GM23338 (cell line): ENCODE results near the gene ZNF460. TPM values are rescaled to one million over a fixed set of nuclear protein-coding genes. Genes with fewer than 3 reads are reported as not detected.

ENCODE experiments used
- ATAC-seq: fragments of 200-7000 bp; cut with Tn5 transposase; 3 replicates; pipeline ENCODE4 v1.9.1; 2020
- DNase-seq: peaks from one replicate; pipeline ENCODE4 v3.0.0-alpha.2; 2015; ENCODE audit warnings: low spot score
- H2AFZ ChIP-seq: fragments of 200-600 bp; sonication (generic); 2 replicates; pipeline ENCODE4 v1.8.0; 2016; ENCODE audit warnings: antibody characterized with exemption, mild to moderate bottlenecking, moderate library complexity
- H3F3A ChIP-seq: fragments of 200-600 bp; sonication (generic); replicated peaks from 2 replicates; pipeline ENCODE4 v1.8.0; 2017; ENCODE audit warnings: antibody characterized with exemption, mixed run types, low read depth
- H3K27ac ChIP-seq: fragments of 200-600 bp; sonication (generic); 2 replicates; pipeline ENCODE4 v1.6.1; 2016; ENCODE audit warnings: low read depth
- H3K27me3 ChIP-seq: fragments of 200-600 bp; sonication (generic); 2 replicates; pipeline ENCODE4 v1.8.0; 2016; ENCODE audit warnings: mild to moderate bottlenecking, mixed run types, moderate library complexity; ENCODE audit not compliant: insufficient read depth
- H3K36me3 ChIP-seq: fragments of 200-600 bp; sonication (generic); 2 replicates; pipeline ENCODE4 v1.8.0; 2016; ENCODE audit warnings: mild to moderate bottlenecking; ENCODE audit not compliant: insufficient read depth
- H3K4me1 ChIP-seq: fragments of 200-600 bp; sonication (generic); 2 replicates; pipeline ENCODE4 v1.8.0; 2016; ENCODE audit warnings: mild to moderate bottlenecking, moderate library complexity; ENCODE audit not compliant: insufficient read depth
- H3K4me2 ChIP-seq: fragments of 200-600 bp; sonication (generic); 2 replicates; pipeline ENCODE4 v1.7.1; 2017; ENCODE audit warnings: mixed run types
- H3K4me3 ChIP-seq: fragments of 200-600 bp; sonication (generic); 2 replicates; pipeline ENCODE4 v1.6.1; 2016; ENCODE audit warnings: mixed run types
- H3K79me2 ChIP-seq: fragments of 200-600 bp; sonication (generic); replicated peaks from 2 replicates; pipeline ENCODE4 v1.8.0; 2017; ENCODE audit warnings: mild to moderate bottlenecking; ENCODE audit not compliant: insufficient read depth
- H3K9me2 ChIP-seq: fragments of 200-600 bp; sonication (generic); 2 replicates; pipeline ENCODE4 v1.8.0; 2017; ENCODE audit not compliant: insufficient read depth
- H4K20me1 ChIP-seq: fragments of 200-600 bp; sonication (generic); replicated peaks from 2 replicates; pipeline ENCODE4 v1.8.0; 2017; ENCODE audit warnings: mild to moderate bottlenecking; ENCODE audit not compliant: insufficient read depth
- H3K27ac Mint-ChIP-seq: 2 replicates; pipeline ENCODE4 v1.8.0; 2020; ENCODE audit warnings: inconsistent platforms, mild to moderate bottlenecking, moderate library complexity, mixed read lengths
- H3K27me3 Mint-ChIP-seq: 3 replicates; pipeline ENCODE4 v1.8.0; 2022; ENCODE audit warnings: low read depth, mild to moderate bottlenecking, moderate library complexity, mixed read lengths, inconsistent platforms; ENCODE audit not compliant: insufficient read depth, poor library complexity
- H3K36me3 Mint-ChIP-seq: 3 replicates; pipeline ENCODE4 v1.8.0; 2021; ENCODE audit warnings: low read depth, mild to moderate bottlenecking, inconsistent platforms, moderate library complexity, mixed read lengths
- H3K4me1 Mint-ChIP-seq: 3 replicates; pipeline ENCODE4 v1.8.0; 2020; ENCODE audit warnings: mild to moderate bottlenecking, inconsistent platforms, mixed read lengths
- H3K4me3 Mint-ChIP-seq: 3 replicates; pipeline ENCODE4 v1.8.0; 2021; ENCODE audit warnings: moderate library complexity, mild to moderate bottlenecking, inconsistent platforms, mixed read lengths
- H3K9me3 Mint-ChIP-seq: 3 replicates; pipeline ENCODE4 v1.8.0; 2020; ENCODE audit warnings: moderate library complexity, mild to moderate bottlenecking, inconsistent platforms, mixed read lengths
- CREB1 ChIP-seq: fragments of 250-450 bp; sonication (Bioruptor Pico); IDR thresholded peaks from 2 replicates; pipeline ENCODE4 v1.5.0; 2020; ENCODE audit warnings: low read depth, mild to moderate bottlenecking, moderate library complexity
- EZH2 ChIP-seq: fragments of 200-600 bp; sonication (generic); IDR thresholded peaks from one replicate; pipeline ENCODE4 v1.8.0; 2017; ENCODE audit warnings: antibody characterized with exemption, mild to moderate bottlenecking, low read depth; ENCODE audit not compliant: unreplicated experiment
- EZH2phosphoT487 ChIP-seq: fragments of 200-600 bp; sonication (generic); IDR thresholded peaks from one replicate; pipeline ENCODE4 v1.8.1; 2018; ENCODE audit warnings: antibody characterized with exemption; ENCODE audit not compliant: unreplicated experiment
- JUNB ChIP-seq: IDR thresholded peaks from one replicate; pipeline ENCODE4 v1.6.1; 2016; ENCODE audit warnings: antibody characterized with exemption; ENCODE audit not compliant: unreplicated experiment
- NANOG ChIP-seq: IDR thresholded peaks from 2 replicates; pipeline ENCODE4 v1.6.1; 2016; ENCODE audit warnings: antibody characterized with exemption, borderline replicate concordance
- POLR2AphosphoS5 ChIP-seq: IDR thresholded peaks from 2 replicates; pipeline ENCODE4 v1.6.1; 2016; ENCODE audit warnings: antibody characterized with exemption, low read depth
- STAT1 ChIP-seq: IDR thresholded peaks from one replicate; pipeline ENCODE4 v1.6.1; 2016; ENCODE audit warnings: antibody characterized with exemption; ENCODE audit not compliant: unreplicated experiment
- ZNF114 ChIP-seq: fragments of 250-450 bp; sonication (Bioruptor Pico); IDR thresholded peaks from 2 replicates; pipeline ENCODE4 v1.5.0; 2020; ENCODE audit warnings: mild to moderate bottlenecking, moderate library complexity
- ZNF331 ChIP-seq: fragments of 250-450 bp; sonication (Bioruptor Pico); IDR thresholded peaks from 2 replicates; pipeline ENCODE4 v1.5.0; 2020; ENCODE audit warnings: low read depth, mild to moderate bottlenecking, moderate library complexity
- polyA plus RNA-seq: library from polyadenylated mRNA; unstranded; fragments of >200 nt; fragmentation: Nextera tagmentation; extraction: Ambion mirVana; gene quantifications from 2 replicates; pipeline ENCODE4 v1.2.1, GENCODE V29; 2016
- total RNA-seq: library from RNA; depleted of rRNA; stranded (reverse); fragments of >200 nt; shearing (Covaris generic); gene quantifications from 2 replicates; pipeline ENCODE4 v1.2.3, GENCODE V29; 2014
- TF ChIP-seq, protein P1 (sequence below): IDR thresholded peaks from one replicate; pipeline ENCODE4 v1.6.1; 2018; ENCODE audit warnings: antibody characterized with exemption; ENCODE audit not compliant: unreplicated experiment
- TF ChIP-seq, protein P2 (sequence below): fragments of 250-450 bp; sonication (Bioruptor Pico); IDR thresholded peaks from 2 replicates; pipeline ENCODE4 v1.5.0; 2020; ENCODE audit warnings: mild to moderate bottlenecking, moderate library complexity
- TF ChIP-seq, protein P3 (sequence below): IDR thresholded peaks from 2 replicates; pipeline ENCODE4 v1.6.1; 2016; ENCODE audit warnings: antibody characterized with exemption
- TF ChIP-seq, protein P4 (sequence below), 2 experiments: fragments of 200-600 bp in 1 of 2; sonication (generic) in 1 of 2; conservative IDR thresholded peaks; 2 replicates each; pipeline versions ENCODE4 v1.5.1 to v1.6.1; 2016 to 2017; ENCODE audit warnings: antibody characterized with exemption in 2 of 2, low read depth in 2 of 2, mild to moderate bottlenecking in 2 of 2, moderate library complexity in 1 of 2

The ZNF460 gene
- total and polyA plus RNA-seq, 2 experiments from 2014 or later = 3.4 to 81.7 TPM

DNA sequence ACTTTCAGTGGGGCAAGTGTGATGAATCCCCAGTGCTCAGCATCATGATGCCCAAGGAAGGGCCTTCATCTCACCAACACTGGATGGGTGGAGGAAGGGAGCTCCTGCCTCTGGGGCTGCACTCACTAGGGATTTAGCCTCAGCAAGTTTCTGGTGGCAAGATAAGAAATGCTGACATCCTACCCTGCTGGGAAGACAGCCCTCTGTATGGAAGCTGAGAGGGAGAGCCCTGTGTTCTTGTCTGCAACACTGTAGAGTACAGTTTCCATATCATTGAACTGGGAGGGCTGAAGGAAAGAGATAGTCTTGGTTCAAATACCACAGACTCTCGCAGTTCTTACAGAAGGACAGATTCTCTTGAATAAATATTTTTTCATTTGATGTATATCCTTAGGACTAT is 7.3 kb upstream of the ZNF460 start:
- H3K4me1 Mint-ChIP-seq = peaks cover 2% of the 10 kb centered on the region; the same call in 2 of the 3 replicates
- DNase-seq = no peak
- H3K36me3 ChIP-seq = no peaks in the 10 kb centered on the region
- no peaks in the 10 kb centered on the region for H3K27me3 ChIP-seq
- no peak overlapping the region for H3K4me2 ChIP-seq
- no peak overlapping the region for H3K4me3 ChIP-seq
- H3K27me3 Mint-ChIP-seq = peaks cover 4% of the 10 kb centered on the region
- H4K20me1 ChIP-seq = no peaks in the 10 kb centered on the region
- H3K9me3 Mint-ChIP-seq = no peaks in the 10 kb centered on the region
- H3F3A ChIP-seq = no peaks in the 10 kb centered on the region
- no peaks in the 10 kb centered on the region; the same call in 2 of the 3 replicates for H3K36me3 Mint-ChIP-seq
- H2AFZ ChIP-seq = no peak overlapping the region
- no peak for ATAC-seq
- H3K4me1 ChIP-seq = no peaks in the 10 kb centered on the region
- TF ChIP-seq, protein P1, sequence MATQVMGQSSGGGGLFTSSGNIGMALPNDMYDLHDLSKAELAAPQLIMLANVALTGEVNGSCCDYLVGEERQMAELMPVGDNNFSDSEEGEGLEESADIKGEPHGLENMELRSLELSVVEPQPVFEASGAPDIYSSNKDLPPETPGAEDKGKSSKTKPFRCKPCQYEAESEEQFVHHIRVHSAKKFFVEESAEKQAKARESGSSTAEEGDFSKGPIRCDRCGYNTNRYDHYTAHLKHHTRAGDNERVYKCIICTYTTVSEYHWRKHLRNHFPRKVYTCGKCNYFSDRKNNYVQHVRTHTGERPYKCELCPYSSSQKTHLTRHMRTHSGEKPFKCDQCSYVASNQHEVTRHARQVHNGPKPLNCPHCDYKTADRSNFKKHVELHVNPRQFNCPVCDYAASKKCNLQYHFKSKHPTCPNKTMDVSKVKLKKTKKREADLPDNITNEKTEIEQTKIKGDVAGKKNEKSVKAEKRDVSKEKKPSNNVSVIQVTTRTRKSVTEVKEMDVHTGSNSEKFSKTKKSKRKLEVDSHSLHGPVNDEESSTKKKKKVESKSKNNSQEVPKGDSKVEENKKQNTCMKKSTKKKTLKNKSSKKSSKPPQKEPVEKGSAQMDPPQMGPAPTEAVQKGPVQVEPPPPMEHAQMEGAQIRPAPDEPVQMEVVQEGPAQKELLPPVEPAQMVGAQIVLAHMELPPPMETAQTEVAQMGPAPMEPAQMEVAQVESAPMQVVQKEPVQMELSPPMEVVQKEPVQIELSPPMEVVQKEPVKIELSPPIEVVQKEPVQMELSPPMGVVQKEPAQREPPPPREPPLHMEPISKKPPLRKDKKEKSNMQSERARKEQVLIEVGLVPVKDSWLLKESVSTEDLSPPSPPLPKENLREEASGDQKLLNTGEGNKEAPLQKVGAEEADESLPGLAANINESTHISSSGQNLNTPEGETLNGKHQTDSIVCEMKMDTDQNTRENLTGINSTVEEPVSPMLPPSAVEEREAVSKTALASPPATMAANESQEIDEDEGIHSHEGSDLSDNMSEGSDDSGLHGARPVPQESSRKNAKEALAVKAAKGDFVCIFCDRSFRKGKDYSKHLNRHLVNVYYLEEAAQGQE = no peak
- TF ChIP-seq ZNF114 (CRISPR knock-in tag) = no peak
- TF ChIP-seq, protein P2, sequence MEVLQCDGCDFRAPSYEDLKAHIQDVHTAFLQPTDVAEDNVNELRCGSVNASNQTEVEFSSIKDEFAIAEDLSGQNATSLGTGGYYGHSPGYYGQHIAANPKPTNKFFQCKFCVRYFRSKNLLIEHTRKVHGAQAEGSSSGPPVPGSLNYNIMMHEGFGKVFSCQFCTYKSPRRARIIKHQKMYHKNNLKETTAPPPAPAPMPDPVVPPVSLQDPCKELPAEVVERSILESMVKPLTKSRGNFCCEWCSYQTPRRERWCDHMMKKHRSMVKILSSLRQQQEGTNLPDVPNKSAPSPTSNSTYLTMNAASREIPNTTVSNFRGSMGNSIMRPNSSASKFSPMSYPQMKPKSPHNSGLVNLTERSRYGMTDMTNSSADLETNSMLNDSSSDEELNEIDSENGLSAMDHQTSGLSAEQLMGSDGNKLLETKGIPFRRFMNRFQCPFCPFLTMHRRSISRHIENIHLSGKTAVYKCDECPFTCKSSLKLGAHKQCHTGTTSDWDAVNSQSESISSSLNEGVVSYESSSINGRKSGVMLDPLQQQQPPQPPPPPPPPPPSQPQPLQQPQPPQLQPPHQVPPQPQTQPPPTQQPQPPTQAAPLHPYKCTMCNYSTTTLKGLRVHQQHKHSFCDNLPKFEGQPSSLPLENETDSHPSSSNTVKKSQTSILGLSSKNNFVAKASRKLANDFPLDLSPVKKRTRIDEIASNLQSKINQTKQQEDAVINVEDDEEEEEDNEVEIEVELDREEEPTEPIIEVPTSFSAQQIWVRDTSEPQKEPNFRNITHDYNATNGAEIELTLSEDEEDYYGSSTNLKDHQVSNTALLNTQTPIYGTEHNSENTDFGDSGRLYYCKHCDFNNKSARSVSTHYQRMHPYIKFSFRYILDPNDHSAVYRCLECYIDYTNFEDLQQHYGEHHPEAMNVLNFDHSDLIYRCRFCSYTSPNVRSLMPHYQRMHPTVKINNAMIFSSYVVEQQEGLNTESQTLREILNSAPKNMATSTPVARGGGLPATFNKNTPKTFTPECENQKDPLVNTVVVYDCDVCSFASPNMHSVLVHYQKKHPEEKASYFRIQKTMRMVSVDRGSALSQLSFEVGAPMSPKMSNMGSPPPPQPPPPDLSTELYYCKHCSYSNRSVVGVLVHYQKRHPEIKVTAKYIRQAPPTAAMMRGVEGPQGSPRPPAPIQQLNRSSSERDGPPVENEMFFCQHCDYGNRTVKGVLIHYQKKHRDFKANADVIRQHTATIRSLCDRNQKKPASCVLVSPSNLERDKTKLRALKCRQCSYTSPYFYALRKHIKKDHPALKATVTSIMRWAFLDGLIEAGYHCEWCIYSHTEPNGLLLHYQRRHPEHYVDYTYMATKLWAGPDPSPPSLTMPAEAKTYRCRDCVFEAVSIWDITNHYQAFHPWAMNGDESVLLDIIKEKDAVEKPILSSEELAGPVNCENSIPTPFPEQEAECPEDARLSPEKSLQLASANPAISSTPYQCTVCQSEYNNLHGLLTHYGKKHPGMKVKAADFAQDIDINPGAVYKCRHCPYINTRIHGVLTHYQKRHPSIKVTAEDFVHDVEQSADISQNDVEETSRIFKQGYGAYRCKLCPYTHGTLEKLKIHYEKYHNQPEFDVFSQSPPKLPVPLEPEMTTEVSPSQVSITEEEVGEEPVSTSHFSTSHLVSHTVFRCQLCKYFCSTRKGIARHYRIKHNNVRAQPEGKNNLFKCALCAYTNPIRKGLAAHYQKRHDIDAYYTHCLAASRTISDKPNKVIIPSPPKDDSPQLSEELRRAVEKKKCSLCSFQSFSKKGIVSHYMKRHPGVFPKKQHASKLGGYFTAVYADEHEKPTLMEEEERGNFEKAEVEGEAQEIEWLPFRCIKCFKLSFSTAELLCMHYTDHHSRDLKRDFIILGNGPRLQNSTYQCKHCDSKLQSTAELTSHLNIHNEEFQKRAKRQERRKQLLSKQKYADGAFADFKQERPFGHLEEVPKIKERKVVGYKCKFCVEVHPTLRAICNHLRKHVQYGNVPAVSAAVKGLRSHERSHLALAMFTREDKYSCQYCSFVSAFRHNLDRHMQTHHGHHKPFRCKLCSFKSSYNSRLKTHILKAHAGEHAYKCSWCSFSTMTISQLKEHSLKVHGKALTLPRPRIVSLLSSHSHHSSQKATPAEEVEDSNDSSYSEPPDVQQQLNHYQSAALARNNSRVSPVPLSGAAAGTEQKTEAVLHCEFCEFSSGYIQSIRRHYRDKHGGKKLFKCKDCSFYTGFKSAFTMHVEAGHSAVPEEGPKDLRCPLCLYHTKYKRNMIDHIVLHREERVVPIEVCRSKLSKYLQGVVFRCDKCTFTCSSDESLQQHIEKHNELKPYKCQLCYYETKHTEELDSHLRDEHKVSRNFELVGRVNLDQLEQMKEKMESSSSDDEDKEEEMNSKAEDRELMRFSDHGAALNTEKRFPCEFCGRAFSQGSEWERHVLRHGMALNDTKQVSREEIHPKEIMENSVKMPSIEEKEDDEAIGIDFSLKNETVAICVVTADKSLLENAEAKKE (CRISPR knock-in tag) = no peak
- no peak for TF ChIP-seq CREB1 (CRISPR knock-in tag)
- TF ChIP-seq JUNB = no peak
- no peak for TF ChIP-seq STAT1
- TF ChIP-seq, protein P3, sequence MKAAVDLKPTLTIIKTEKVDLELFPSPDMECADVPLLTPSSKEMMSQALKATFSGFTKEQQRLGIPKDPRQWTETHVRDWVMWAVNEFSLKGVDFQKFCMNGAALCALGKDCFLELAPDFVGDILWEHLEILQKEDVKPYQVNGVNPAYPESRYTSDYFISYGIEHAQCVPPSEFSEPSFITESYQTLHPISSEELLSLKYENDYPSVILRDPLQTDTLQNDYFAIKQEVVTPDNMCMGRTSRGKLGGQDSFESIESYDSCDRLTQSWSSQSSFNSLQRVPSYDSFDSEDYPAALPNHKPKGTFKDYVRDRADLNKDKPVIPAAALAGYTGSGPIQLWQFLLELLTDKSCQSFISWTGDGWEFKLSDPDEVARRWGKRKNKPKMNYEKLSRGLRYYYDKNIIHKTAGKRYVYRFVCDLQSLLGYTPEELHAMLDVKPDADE = no peak
- no peak for TF ChIP-seq EZH2phosphoT487
- no peak for TF ChIP-seq EZH2
- no peak for TF ChIP-seq ZNF331 (CRISPR knock-in tag)
- no peak for TF ChIP-seq NANOG
- TF ChIP-seq, protein P4, sequence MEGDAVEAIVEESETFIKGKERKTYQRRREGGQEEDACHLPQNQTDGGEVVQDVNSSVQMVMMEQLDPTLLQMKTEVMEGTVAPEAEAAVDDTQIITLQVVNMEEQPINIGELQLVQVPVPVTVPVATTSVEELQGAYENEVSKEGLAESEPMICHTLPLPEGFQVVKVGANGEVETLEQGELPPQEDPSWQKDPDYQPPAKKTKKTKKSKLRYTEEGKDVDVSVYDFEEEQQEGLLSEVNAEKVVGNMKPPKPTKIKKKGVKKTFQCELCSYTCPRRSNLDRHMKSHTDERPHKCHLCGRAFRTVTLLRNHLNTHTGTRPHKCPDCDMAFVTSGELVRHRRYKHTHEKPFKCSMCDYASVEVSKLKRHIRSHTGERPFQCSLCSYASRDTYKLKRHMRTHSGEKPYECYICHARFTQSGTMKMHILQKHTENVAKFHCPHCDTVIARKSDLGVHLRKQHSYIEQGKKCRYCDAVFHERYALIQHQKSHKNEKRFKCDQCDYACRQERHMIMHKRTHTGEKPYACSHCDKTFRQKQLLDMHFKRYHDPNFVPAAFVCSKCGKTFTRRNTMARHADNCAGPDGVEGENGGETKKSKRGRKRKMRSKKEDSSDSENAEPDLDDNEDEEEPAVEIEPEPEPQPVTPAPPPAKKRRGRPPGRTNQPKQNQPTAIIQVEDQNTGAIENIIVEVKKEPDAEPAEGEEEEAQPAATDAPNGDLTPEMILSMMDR (conservative IDR thresholded peaks at IDR 0.05; ENCODE audit: low read depth in 2 of 2) = no peak
- TF ChIP-seq POLR2AphosphoS5 = no peak
- no peaks in the 10 kb centered on the region for H3K79me2 ChIP-seq
- H3K27ac ChIP-seq = no peak overlapping the region
- H3K4me3 Mint-ChIP-seq = no peak overlapping the region
- H3K27ac Mint-ChIP-seq = no peak overlapping the region
- H3K9me2 ChIP-seq = no peaks in the 10 kb centered on the region
